Stimulated activated CD4-positive, alpha-beta T cell treated with anti-CD3 and anti-CD28 coated beads, Interleukin-4, amount 100 ng/mL, for 1 hour (primary cell): ENCODE measurements around the gene CEP95.
A peak's percentile ranks its signal among the peaks of the same experiment; 100 is the strongest.

Experiments
- DNase-seq: peaks from one replicate; pipeline ENCODE4 v3.0.0-alpha.2; 2020

Gene CEP95

DNA sequence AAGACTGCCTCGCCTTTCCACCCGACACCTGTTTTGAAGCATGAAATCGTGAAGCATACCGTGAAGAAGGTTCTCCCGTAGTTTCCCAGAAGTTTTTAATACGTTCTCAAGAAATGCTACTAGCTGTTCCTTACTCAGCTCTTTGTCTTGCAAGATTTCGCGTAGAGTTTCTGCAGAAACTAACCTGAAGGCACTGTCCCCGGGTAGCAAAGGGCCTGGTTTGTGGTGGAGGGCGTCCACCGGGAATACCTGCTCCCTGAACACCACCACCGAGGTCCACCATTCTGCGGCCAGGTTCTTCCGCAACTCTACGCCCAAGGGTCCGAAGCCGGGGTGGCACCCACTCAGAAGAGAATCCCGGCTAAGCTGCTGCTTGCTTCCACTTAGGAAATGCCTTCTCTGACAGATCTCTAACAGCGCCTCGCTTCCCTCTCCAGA, 10.4 kb upstream of the CEP95 start:
- no peak for DNase-seq

DNA sequence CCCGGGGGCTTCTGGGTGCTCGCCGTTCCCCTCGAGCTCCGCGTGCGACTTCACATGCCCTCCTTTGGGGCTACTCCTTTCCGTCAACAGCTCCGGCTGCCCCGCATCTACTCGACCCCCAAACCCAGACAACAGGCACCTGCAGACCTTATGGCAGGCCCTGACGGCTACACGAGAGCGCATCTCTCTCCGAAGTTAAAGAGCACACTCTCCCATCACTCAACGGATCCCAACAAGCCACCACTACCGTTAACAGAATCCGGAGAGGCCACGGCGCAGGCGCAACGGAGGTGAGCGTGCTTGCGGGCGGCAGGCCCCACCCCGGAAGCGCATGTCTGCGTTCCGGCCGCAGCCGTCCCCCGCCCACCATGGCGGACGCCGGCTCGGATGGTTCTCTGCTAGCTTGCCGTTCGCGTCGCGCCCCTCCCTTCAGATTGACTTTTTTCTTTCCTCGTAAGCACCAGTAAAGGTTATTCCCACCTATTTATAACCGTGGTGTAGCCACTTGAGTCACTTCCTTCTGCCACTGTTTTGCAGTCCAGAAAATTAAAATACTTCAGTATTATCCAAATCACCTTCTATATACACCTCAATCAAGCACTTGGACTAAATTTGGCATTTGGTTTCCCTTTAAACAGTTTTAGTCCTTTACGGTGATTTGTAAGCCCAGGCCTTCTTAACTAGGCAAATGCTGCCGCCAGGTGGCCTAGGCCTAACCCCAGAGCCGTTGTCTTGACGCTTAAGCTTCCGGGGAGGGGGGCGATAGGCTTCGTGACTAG, 9.8 kb upstream of the CEP95 start, which contains the start of gene POLG2:
Gene POLG2 (minus strand): TSS at position 269 of the 779 bp plus-strand sequence. CDS start 86 bp downstream, at position 183.
- peak; percentile 96 for DNase-seq

DNA sequence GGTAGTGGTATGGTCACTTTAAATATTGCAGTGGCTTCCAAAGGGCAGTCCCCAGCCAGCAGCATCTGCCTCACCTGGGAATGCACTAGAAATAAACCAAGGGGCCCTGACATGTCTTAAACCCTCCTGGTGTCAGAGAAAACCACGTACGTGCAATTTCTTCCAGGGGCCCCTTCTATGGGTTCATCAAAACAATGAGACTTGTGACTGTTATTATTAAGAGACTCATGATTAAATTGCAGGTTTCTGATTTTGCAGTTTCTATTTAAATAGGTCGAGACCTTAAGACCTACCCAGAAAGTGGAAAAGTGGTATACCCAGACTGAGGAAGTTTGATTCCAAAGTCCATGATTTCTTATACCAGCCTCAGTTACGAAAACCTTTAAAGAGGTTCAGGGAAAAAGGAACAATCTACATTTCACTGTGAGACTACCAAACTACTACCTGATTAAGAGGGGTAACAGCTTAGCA, 9.2 kb upstream of the CEP95 start:
- DNase-seq: no peak

DNA sequence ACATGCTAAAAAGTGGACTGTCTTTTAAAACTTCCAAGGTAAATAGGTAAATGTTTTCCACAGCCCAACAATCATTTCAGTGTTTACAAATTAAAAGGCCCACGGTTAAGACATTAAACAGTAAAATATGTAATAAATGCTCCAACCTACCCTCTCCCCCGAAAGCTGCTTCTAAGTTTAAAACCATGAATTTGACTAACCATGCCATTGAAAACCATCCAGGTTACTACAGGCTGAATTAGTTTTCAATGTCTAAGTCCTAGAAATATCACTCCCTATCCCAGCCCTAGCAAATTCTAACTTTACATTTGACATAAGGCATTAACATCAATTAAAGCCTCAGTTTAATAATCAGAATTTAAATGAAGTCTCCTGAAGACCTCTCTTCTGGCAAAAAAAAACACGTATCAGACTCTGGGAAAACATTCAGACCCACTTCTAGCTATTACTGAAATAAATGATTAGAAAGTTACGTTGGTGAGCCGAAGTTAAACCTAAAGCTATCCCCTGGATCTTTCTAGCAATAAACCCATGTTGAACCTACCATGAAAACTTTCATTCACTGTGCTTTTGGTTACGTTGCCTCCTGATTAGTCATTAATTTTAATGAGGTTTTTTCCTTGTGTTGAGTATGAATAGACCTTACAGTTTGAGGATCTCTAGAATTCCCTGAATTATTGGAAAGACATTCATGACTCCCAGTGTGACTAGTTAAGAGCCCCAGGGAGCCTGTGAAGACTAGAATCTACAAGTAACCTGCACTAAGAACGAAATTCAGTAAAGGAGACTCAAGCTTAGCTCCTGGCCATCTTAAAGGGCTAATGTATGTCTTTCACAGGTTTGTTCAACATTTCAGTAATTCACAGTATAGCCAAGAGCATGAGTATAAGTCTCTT, 8.2 kb upstream of the CEP95 start:
- DNase-seq: no peak

DNA sequence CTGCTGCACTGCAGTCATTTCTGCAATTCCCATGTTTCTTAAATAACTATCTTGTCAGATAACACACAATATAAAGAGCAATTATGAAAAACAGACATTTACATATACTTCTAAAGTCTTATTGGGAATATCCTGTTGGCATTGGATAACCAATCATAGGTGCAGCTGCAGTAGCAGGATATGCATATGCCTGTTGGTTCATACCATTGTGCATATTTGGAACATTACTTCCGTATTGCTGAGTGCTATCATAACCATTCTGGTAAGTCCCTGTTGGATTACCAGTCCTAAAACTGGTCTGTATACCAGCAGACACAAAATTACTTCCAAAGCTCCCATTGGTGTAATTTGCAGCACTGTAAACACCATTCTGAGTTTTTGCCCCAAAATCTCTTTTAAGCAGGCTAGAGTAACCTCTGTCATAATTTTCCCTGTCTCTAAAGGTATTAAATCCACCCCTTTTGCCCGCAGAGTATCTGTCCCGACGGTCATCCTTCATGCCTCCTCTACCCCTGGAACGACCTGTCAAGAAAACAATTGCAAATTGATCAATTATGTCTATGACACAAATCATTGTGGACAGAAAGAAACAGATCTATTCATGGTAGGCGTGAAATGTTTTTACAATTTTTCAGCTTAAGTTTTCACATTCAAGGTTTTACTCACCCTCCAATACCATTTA, 6.8 kb upstream of the CEP95 start:
- DNase-seq: no peak

DNA sequence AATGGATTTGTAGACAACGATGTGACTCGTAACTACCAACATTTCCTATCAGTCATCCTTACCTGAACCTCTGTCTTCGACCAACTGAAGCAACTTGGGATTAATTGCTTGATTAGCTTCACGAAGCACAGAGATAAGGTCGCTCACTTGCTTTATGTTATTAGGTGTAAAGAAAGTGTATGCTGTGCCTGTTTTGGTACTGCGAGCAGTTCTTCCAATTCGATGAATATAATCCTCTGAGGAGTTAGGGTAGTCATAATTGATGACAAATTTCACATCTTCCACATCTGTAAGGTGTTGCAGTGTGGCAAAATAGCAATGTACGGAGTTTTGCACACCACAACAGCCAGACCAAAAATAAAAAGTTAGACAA, 6.3 kb upstream of the CEP95 start:
- DNase-seq: no peak

DNA sequence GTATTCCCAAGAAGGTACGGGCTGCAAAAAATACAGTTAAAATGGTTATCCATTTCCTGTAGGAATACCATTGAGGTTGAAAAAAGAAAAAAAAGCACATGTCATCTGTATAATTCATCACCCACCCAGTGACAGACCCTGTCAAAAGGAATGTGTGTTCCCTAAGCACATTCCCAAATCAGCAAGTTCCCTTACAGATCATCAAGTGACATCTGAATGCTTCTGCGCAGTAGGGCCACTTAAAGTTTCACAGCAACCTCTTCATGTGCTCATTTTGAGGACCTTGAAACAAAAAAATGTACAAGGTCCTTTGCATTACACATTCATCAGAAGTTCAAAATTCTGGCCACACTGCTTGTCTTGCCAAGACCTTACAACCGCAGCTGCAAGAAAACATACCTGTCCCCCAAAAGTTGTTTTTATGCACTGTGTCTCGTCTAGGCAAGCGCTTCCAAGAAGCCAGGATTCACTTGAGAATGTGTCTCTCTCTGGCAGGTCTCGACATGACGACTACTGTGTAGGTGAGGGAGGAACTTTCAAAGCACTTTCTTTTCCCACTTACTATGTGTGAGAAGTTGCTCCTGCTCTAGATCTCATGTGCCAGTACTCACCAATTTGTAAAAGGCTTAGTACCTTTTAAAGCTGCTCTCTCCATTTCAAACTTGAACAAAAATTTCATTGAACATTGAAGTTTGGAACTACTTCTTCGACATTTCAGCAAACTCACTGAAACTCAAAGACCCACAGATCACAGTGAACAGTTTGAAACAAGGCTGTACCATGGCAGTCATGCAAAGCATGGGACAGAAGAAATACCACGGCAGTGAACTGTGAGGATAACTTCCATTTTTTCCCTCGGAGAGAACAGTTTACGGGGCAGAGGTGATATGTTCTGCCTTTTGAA, 5.7 kb upstream of the CEP95 start:
- DNase-seq: no peak

DNA sequence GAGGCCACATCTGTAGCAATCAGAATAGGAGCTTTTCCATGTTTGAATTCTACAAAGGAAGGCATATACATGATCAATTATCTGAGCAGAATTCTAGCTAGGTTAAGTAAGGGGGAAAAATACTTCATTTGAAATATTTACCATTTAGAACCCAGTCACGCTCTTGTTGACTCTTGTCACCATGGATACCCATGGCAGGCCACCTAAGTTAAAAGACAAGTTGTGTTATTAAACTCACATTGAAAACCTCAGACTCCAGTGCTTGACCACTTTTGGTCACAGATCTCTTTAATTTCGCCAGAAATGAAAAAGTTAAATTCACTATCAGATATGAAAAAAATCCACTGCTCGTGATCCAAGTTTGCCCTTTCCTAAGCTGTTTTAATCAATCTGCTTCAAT, 4.8 kb upstream of the CEP95 start:
- no peak for DNase-seq

DNA sequence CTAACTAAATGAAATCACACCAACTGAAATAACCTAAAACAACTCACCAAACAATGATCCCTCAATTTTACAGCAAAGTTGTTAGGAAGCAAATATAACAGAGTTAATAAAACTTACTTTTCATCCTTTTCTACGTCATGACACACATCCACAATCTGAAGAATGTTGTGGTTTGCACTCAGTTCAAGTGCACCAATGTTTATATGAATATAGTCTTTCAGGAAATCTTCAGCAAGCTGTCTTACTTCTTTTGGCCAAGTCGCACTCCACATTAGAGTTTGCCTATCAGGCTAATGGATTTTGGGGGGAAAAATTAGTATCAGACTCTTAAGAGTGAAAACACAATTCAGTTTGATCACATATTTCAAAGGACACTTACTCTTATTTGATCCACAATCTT, 4.0 kb upstream of the CEP95 start:
- no peak for DNase-seq

DNA sequence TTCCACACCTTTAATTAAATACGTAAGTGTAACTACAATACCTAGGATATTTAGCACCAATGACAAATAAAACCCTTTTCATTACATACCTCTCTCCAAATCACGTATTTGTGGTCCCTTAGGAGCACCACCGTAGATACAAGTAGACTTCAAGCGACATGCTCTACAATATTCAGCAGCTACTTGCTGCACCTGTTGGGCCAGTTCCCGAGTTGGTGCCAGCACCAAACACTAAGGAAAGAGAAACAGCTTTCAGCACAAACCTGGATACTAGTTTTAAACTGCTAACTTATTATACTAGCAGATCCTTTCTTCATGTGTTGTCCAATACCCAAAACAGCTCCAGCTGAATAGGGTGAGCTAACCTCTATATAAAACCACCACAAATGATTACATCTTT, 3.4 kb upstream of the CEP95 start:
- DNase-seq: no peak

DNA sequence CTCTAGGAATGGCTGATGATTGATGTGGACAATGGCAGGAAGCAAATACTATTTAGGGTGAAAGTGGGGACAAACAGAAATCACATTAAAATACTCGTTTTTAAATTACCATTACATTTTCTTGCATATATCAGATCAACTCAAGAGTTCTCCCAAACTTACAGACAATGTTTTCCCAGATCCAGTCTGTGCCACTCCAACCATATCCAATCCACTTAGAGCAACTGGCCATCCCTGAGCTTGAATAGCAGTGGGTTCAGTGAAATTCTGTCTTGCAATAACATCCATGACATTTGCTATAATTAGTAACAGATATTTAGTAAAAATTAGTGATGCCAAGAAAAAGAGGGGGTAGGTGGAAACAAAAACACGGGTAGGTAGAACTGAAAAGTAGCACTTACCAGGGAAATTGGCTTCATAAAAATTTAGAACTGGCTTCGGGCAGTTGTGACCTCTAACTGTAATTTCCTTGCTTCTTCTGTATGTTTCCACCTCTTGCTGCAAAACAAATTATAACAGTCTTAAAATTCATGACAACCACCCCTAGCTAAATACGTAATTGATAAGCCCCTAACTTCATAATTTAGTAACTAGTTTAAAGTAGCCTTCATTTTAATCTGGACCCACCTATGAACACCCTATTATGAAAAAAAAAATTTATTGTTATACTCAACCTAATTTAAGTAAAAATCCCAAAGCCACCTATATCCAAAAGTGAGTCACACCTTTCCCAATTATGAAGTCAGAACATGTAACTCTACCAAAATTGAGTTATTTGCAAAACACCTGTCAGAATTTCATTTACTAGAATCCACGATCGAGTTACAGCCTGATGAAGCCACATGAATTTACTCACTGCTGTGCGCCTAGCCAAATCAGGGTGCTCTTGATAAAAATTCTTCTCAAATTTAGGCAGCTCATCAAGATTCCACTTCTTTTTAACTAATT, 2.7 kb upstream of the CEP95 start:
- no peak for DNase-seq

DNA sequence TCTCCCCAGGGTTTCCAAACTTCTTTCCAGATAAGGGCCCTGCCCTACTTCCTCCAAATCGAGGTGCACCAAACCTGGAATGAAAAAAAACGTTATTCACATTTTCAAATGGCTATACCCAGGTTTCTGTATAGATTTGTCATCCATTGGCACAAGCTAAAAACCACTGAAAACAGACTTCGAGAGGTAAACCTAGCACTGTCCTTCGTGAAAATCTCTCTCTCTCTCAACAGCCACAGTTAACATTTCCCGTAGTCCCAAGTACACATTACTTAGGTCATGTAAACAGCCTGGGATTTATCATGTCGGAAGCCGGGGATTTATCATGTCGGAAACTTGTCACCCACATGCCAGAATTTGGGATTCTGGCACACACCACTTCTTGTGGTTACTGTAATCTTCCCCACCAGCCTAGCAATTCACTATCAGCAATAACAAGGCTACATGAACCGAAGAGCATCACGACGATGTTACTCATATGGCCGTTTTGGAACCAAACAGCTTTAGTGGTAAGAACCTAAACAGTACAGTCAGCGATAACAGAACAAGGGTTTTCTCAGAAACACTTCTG, 1.9 kb upstream of the CEP95 start:
- DNase-seq: no peak

DNA sequence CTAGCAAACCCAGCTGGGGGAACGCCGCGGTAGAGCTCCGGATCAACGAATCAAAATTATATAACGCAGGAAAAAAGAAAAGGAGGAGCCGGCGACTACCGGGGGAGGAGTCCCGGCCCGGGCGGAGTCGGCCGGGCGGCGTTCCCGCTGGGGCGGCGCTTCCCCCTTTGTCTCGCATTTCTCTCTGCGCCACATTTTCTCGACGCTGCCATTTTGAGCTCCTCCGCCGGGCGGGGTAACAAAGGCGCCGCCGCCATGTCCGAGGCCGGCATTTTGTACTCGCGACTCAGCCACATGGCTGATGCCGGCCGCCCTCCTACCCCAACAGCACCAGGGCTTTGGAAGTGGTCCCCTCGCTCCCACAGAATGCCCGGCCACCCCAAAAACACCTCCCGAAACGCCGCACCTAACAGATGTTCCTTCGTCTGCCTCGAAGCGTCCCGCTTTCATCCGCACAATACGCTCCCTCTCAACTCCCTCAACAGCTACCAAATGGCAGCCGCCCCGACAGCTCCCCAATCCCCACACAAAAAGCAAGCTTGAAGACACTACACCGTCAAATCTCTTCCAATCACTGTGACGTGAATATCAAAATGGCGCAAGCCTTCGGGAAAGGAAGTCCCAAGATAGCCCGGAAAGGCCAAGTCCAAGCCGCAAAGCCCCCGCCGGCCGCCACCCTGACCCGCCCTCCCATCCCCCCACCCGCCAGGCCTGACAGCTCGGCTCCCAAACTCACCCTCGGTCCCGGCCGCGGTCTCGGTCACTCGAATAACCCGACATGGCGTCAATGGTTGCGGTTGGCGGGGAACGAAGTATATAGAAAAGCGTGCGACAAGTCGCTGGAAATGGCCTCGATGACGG, 1.2 kb upstream of the CEP95 start:
- DNase-seq: peak; percentile 83

DNA sequence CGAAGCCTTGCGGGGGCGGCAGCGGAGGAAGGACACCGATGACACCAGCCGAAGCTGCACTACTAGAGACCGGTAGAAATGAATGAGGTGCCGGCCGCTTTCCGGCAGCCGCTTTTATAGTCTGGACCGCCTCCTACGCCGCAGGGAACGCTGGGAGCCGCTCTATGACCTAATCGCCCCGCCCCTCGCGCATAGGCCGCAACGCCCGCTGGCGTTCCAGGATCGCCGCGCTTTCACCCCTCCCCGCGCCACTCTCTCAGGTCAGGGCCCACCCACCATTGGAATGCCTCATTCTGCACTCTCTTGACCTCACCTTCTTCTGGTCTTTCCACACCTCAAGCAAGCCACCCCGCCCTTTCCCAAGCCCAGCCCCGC, 589 bp upstream of the CEP95 start, which contains the start of gene DDX5:
Gene DDX5 (minus strand): TSS at position 89 of the 375 bp plus-strand sequence. CDS start 170 bp downstream, outside the sequence.
- DNase-seq: peak; percentile 97

DNA sequence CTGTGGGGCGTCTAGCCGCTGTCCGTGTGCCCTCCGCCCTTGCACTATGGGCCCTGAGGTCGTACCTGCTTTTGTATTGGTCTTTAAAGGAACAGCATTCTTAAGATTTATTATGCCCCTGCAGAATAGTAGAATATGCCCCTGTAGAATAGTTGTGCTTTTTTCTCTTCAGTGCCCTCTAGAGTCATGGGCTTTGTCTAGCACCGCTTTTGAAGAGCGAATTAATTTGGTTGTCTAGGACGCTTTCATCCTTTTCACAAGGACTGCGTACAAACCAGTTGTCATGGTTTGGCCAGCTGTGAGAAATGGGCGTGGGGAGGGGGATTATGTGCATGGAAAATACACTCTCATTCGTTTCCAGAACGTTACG, 621 bp downstream of the CEP95 start:
- no peak for DNase-seq

DNA sequence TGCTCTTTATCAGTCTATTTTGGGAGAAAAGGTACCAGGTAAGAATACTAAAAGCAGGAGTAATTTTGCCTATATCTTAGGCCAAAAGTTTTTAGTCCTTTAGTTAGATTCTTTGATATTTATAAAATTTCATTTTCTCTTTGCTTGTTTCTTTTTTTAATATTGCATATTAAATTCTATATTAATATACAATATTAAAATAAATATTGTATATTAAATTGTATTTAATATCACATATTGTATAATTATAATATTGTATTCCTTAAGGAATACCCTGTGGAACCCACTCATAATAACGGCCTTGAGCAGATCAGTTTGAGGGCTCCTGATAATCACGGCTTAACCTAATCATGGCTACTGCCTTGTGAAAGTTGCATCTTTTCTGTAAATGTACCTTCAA, 1.9 kb downstream of the CEP95 start:
- DNase-seq: no peak

DNA sequence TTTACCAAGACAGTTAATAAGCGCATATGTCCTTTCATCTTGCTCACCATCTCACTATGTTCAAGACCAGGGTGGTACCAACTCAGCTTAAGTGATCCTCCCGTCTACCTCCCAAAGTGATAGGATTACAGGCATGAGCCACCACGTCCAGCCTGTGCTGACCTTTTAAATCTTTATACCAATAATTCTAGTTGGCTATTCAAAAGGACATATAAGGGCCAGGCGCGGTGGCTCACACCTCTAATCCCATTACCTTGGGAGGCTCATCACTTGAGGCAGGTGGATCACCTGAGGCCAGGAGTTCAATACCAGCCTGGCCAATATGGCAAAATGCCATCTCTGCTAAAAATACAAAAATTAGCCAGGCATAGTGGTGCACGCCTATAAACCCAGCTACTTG, 2.4 kb downstream of the CEP95 start:
- no peak for DNase-seq

DNA sequence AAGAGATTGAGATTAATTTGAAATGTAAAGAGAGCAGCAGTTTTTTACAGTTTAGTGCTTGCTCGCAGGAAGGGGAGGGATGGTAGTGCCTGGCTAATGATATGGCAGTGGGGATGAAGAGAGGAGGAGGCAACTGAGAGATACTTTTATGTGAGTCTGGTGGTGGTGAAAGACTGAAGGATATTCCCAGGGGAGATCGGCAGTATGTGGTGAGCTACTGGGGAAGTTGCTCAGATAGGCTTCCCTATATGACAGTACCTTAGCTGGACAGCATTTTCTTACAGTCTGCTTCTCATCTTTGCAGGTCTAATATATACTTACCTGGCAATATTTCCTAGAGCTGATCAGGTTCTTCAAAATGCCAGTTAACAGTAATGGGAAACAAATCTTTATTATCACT, 8.6 kb downstream of the CEP95 start:
- DNase-seq: no peak

DNA sequence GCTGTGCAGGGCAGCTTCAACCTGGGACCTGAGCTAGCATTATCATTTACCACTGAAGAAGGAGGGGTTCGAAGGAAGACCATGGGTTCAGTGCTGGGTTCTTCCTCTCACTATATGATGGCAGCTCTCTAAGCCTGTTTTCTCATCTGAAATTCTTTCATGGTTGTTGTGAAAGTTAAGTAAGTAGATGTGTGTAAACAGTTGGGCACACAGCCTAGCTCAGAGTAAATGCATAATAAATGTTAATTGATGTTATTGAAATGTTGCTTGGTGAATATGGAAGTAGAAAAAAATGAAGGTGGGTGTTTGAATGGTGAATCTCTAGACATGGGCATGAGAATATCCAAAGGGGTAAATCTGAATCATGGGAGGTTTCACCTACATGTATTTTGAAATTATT, 9.1 kb downstream of the CEP95 start:
- DNase-seq: no peak

DNA sequence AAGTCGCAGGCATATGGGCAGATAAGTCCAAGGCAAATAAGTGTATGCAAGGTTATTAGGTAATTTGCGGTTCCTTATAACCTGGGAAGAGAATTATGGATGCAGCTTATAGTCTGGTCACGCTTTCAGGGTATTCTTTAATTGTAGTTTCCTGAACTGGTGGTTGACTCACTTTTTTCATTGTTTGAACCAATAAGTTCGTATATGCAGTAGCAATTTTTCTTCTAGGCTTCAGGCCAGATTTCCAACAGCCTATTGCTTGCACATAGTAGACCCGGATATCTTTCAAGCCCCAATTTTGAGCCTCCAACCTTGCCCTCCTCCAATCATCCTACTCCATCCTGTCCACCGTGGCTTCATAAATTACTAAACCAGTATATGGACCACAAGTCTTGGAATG, 12.8 kb downstream of the CEP95 start:
- no peak for DNase-seq
